Activated CD4-positive, CD25-positive, alpha-beta regulatory T cell (primary cell): Measurements from ENCODE around the gene KDM7A.

ENCODE experiments used
- DNase-seq, 4 experiments: peaks; one replicate each; lab custom pipeline; 2025; lab: John Stamatoyannopoulos, UW

Gene KDM7A

DNA sequence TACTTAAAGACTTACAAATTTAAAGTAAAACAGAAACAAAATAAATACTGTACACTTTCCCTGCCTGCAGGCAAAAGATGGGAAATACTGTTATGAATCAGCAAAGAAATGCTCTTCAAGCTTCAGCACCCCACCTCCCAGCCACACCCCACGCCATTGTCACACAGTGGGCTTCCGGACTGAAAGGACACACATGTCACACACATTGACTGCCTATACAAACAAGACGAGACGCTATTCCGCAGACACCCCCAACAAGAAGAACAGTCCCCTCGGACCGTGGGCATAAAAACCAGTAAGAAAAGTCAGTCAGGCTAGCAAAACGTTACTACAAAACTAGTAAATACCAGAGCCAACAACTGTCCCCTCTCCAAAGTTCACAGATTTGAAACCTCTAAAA is 91.8 kb downstream of the KDM7A start:
- no peak for DNase-seq

DNA sequence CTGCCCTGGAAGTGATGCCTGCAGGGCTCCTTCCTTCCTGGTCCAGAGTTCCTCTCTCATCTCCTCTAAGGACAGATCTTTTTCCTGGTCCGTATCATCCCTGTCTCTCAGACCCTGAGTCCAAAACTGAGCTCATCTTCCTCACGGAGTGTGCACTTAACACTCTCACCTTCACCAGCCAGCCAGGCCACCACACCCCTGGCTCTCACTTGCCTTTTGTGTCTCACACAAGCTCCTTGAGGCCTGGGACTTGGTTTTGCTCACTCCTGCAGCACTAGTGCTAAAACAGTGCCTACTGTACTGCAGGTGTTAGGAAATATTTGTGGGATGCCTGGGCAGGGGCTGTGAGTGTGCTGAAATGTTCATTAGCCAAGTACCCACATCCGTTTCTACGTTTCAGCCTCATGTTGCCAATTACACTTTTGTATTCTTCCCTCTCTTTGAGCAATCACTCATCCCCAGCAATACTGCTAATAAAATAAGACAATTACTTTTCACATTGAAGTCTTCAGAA is 92.6 kb downstream of the KDM7A start:
- DNase-seq: no peak

DNA sequence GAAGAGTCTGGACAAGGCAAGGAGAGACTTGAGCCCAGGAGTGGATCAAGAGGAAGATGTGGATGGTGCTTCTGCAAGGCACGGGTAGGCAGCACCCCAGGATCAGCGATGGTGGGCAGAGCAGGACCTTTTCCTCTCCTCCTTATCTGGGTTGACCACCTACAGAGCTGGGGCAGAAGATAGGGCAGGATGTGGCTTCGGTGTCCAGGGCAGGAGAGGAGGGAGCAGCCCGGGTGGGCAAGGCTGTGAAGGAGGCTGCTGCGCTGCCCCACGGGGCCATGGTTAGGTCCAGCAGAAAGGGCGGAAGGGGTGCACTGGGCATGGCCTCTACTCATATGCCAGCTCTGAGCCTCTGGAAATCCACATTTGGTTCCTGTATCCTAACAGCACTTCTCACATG is 94.0 kb downstream of the KDM7A start:
- no peak for DNase-seq

DNA sequence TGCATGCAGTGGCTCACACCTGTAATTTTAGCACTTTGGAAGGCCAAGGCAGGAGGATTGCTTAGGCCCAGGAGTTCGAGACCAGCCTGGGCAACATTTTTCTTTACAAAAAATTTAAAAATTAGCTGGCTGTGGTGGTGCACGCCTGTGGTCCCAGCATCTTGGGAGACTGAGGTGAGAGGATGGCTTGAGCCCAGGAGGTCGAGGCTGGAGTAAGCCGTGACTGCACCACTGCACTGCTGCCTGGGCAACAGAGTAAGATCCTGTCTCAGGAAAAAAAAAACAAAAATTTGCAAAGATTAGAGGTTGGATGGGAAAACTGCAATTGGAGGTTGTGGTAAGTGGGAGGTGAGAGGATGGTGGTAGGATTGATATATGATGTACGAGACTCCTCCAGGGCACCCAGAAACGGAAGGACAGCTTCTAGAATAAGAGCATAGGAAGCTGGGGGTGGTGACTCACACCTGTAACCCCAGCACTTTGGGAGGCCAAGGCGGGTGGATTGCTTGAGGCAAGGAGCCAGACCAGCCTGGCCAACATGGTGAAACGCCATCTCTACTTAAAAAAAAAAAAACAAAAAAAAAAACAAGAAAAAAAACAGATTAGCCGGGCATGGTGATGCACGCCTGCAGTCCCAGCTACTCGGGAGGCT is 94.9 kb downstream of the KDM7A start:
- DNase-seq: no peak

DNA sequence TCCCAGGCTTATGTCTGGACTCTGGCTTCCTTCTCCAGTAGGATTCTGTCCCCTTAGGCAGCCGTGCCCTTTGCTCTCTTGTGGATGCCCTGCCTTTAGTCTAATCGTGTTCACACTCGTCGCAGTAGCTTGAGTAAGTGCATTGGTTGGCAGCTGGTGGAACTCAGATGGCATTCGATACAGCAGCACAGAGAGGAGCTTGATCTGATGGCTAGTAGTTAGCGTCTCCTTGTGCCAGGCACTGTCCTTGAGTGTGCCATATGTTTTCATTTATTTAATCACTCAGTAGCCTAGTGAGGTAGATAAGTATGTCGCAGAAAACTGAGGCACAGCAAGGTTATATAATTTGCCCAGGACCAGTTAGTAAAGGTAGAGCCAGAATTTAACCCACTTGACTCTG is 95.9 kb downstream of the KDM7A start:
- DNase-seq: no peak

DNA sequence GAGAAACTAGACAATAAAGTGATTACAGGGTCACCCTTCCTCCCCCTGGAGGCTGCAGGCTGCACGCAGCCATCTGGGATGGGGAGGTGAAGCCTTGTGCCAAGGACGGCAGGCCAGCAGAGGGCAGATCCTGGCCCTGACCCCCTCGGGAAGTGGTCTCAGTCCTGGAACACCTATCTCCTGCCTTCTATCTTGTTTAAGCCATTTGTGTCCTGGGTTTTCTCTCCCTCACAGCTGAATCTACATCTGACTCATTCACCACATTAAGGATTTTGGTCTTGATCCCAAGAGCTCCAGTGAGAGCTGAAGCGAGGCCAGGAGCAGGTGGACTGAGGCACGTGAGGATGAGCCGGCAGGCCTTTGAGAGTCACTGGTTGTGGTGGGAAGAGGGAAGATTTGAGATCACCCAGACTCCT is 97.7 kb downstream of the KDM7A start:
- DNase-seq: no peak

DNA sequence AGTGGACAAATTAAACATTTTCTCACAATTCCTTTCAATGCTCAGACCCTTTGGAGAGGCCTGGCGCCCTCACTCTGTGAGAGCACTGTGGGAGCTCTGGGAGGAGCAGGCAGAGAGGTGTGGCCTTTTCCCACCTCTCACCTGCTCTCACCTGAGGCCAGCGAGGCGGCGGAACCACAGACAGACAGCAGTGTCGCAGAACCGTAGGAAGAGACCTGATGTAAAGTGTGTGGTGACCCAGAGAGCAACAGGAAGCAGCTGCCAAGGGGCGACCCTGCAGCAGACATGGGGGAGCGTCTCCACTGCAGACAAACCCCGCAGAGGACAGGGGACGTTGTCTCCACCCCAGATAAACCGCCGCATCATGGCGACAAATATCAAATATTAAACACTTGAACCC is 98.4 kb downstream of the KDM7A start:
- DNase-seq: no peak

DNA sequence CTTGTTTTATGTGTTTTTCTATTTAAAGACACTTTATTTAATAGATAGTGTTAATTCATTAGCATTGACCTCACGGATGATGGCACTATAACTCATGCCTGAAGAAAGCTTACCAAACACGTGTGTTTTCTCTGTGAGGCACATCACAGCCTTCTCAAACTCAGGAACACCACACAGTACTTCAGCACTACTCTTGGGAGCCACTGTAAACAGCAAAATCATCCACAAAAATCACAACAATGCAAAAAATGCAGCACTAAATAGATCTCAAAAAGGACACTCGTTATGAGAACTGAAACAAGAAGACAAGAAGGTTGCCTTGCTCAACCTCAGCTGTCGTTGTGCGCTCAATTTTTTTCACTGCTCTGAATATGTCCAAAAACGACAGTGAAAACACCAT is 102.0 kb downstream of the KDM7A start:
- DNase-seq: no peak

DNA sequence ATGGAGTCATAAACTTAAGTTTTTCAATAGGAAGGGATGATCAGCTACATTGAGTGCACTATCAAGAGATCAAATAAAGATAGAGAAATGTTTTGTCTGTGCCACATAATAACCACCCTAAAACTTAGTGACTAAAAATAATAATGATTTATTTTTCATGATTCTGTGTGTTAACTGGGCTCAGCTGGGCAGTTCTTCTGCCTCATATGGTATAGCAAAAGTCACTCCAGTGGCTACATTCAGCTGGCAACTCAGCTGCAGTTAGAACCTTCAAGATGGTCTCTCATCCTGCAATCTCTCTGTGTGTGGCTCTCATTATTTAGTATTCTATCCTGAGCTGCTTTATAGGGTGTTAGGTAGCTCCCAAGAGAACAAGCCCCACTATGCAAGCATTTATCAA is 106.2 kb downstream of the KDM7A start:
- DNase-seq: no peak

DNA sequence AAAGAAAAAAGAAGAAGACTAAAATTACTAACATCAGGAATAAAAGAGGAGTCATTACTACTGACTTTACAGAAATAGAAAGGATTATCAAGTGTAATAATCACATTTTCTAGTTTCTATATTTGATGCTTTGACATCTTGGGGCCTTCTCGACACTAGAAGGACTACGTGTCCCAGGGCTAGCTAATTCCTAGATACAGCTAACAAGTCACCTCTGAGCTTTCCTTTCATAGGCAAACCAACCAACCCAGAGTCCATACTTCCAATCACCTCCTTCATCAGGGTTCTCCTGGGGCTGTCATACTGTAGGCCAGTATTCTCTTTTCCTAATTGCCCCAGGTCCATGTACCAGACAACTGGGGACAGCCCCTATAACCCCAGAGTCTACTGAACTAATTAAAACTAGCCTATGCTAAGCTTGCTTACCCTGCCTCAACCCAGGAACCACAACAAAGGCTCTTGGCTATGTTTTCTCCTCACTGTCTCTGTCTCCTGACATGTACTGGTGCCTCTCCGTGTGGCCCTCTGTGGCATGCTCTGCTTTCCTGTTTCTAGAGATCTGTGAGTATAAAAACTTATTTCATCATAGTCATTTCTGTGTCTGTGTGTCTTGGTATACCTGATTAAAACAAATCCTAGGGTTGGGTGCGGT is 107.4 kb downstream of the KDM7A start:
- no peak for DNase-seq

DNA sequence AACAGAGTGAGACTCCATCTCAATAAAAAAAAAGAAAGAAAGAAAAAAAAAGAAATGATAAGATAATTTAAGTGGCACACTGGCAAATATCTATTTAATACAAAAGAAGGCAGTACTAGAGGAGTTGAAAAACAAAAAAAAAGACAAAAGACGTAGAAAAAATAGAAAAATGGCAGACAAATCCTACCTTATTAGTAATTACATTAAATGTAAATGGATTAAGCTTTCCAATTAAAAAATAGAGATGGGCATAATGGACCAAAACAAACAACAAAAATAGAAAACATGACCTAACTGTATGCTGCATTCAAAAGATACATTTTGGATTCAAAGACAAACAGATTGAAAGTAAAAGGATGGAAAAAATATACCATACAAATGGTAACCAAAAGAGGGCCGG is 108.8 kb downstream of the KDM7A start:
- DNase-seq: no peak

DNA sequence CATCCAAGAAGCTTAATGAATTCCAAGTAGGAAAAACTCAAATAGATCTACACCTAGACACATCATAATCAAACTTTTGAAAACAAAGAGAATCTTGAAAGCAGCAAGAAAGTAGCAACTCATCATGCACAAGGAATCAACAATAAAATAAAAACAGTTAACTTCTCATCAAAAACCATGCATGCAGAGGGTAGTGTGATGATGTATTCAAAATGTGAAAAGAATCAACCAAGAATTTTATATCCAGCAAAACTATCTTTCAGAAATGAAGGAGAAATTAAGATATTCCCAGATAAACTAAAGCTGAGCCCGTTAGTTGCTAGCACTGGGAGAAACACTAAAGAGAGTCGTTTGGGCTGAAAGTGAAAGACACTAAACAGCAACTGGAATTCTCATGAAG is 109.7 kb downstream of the KDM7A start:
- no peak for DNase-seq

DNA sequence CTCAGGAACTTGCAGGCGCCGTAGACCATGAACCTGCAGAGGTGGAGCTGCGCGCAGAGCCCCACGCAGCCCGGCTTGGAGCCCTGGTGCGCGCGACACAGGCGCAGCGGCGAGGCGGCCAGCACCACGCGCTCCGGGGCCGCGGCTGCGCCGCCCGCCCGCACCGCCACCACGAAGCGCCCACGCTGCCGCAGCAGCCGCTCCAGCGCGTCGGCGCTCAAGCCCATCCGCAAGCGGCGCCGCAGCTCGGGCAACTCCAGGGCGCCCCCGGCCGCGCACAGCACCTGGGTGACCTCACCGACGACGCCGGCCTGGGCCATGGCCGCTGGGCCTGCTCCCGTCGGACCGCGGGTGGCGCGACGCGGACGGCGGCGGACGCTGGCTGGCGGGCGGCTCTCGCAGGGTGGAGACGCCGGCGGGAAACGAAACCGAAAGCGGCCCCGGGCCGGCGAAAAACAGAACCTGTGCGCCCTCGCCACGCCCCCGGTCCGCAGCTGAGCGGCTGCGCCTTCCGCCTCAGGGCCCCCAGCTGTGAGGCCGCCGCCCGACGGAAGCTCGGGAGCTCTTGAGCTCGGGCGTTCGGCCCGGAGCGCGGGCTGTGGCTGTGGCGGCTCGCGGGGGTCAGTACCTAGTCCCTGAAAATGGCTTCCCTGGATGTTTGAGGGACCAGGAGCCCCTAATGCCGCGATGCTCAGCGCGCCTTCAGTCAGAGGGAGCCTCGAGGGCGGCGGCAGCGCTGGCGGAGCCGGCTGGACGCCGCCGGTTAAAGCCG is 114.1 kb downstream of the KDM7A start, which contains the start of gene PARP12:
TSS of gene PARP12 (minus strand) at position 424 of the 772 bp plus-strand sequence. CDS start at position 320, 104 bp downstream.
- peak; percentile 68 to 85 (median 81) for DNase-seq

DNA sequence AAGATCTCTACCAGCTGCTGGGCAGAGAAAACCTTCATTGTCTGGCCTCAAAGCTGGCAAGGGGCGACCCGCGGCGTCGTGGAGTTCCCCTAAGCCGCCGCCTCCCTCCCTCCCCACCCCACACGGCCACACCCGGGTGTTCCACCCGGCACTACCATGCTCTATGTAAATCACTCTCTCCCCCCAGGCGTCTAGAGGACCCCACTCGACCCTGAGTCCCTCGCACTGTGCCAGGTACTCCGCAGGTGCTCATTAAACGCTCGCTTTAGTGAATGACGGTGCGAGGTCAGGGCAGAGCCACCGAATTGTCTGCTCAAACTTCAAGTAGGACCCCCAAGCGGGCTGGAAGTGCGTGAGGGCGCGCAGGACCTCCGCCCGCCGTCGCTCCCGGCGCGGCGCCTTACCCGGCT is 114.7 kb downstream of the KDM7A start:
- DNase-seq: peak in 3 of 4 experiments; percentile 10 to 32 (median 17)

DNA sequence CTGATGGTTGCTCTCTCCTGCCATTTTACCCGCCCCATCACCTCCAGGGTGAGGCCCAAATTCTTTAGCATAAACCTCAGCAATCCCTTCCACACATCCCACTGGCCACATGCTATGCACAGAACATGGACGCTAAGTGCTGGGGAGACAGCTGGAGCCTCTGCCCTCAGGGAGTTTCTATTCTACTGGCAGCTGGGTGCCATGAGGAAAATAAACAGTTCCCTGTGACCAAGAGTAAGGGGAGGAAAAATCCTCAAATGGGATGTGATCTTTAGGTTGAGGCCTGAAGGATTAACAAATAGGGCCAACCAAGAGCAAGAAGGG is 115.2 kb downstream of the KDM7A start:
- DNase-seq: no peak

DNA sequence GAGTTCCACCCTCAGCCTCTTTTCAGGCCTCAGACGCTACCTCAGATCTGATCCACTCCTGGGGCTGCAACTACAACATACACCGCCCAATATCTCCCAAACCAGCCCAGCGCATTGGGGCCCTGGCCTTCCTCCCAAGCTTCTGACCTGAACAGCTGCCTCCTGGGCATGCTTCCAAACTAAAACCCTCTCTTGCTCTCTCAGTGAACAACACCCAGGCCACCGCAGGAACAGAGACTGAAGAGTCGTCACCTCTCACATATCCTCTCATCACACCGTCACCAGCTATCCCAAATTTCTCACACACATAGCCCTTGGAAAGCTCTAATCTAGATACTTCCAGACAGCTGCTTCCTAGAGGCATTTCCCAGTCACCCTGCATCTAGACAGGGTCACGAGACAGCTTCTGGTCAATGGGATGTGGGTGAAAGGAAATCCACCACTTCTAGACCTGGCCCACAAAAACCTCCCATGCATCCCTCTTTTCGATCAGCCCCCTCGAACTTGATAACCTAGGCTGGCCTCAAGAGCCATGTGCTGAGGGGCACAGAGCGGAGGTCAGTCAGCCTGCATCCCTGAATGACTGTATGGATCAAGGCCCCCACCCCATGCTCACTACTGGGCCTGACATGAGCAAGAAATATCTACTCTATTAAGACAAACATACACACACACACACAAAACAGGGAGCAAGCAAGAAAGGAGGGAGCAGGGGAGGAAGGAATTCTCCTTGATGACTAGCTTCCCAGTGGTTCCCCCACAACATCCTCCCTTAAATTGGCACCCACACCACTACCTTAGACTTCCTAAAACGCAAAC is 115.8 kb downstream of the KDM7A start:
- DNase-seq: no peak

DNA sequence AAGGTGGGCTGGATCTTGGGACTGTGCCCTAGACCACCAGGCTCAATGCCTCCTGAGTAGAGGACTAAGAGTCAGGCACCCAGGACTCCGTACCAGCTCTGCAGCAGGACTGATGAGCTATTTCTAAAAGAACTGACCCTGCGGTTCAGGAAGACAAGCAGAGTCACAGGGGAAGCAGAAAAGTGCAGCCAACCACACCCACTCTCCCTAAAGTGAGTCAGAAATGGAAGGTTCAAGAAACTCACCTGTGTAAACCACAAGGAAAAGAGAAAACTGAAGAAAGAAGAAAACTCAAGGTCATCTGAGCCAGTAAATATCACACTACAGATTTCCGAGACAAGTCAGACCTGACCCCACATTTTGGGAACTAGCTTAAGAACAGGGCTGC is 116.5 kb downstream of the KDM7A start:
- DNase-seq: no peak

DNA sequence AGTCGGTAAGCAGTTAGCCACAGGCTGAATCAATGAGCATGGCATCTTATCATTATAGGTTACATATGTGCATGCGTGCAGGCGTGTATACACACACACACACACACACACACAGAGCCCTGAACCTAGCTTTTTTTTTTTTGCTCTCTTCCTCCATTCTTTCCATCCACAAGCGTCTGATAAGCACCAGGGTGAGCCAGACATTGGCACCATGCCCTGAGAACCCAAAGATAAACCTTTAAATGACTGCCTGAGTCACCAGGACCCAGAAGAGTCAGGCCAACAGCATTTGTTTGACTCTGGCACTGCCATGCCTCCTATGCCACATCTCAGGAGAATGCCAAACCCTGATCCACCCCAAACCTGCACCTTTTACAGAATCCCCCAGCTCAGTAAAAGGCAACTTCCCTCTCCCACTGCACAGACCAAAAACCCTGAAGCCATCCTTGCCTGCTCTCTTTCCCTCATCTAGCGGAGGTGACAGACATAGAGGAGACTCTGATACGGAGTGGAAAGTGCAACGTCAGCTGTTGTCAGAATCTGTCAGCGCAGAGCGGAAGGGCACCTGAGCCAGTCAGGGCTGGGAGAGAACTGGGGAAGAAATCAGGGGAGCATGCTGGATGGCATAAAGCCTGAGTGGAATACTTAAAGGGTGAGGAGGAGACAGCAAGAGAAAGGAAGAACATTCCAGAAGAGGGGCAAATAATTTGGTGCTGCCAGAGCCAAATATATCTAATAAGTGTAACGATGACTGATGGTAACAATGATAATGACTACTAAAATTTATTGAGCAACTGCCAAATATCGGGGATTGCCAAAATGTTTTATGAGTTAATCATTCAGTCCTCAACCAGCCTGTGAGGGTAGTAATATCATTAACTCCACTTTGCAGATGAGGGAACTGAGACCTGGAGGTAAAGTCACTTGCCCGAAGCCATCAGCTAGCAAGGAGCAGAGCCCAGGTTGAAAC is 117.2 kb downstream of the KDM7A start:
- DNase-seq: no peak

DNA sequence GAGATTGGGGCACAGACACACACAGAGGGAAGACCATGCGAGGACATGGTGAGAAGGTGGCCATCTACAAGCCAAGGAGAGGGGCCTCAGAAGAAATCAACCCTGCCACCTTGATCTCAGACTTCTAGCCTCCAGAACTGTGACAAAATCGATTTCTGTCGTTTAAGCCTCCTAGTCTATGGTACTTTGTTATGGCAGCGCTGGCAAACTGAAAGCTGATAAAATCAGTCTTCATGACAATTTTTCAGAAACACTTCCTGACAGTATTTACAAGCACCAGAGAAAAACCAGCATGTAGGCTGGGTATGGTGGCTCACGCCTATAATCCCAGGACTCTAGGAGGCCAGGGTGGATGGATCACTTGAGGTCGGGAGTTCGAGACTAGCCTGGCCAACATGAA is 118.3 kb downstream of the KDM7A start:
- DNase-seq: no peak

DNA sequence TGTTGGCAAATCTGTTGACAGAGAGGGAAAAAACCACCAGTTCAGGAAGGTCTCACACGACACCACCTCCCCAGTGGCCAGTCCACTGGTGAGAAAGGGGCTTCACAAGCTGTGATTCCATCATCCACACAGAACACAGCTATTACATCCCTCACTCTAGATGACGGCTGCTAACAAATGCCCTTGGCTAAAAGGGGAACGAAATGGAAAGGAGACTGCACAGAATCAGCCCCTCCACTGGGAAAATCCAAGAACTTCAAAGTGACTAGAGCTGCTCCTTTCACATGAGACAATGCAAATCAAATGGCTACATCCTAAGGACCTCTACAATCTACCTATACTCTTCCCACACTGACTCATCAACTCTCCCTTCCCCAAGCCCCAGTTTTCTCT is 119.6 kb downstream of the KDM7A start:
- no peak for DNase-seq
